OCI-LY7 (cell line): Measurements from ENCODE around the gene ATP6AP1. TPM values are rescaled to one million over a fixed set of nuclear protein-coding genes. Genes with fewer than 3 reads are reported as not detected.

Experiments used
- BruUV-seq: library from RNA; stranded (reverse); fragments of 400-500 nt; replicated peaks from 2 replicates; lab custom pipeline; 2021; lab: Mats Ljungman, UMichigan
- CTCF ChIA-PET: fragments of 300-600 bp; sonication (Branson Sonifier 250); formaldehyde crosslinking; loops from one replicate; lab custom pipeline; 2022; ENCODE audit warnings: antibody characterized with exemption; ENCODE audit not compliant: unreplicated experiment; lab: Charles Lee
- POLR2A ChIA-PET: fragments of 300-600 bp; sonication (Branson Sonifier 250); formaldehyde crosslinking; loops from one replicate; lab custom pipeline; 2022; ENCODE audit warnings: antibody characterized with exemption; lab: Charles Lee
- DNase-seq: peaks from one replicate; pipeline ENCODE4 v3.0.0-alpha.2; 2015; ENCODE audit warnings: low spot score
- H2AFZ ChIP-seq: fragments of 200-600 bp; sonication (generic), shearing (Covaris generic); 2 replicates; pipeline ENCODE4 v1.6.1; 2014; ENCODE audit warnings: mild to moderate bottlenecking, antibody characterized with exemption, low read length, moderate library complexity
- H3K27ac ChIP-seq: fragments of 200-600 bp; sonication (generic); 2 replicates; pipeline ENCODE4 v1.5.1; 2014; ENCODE audit warnings: mixed run types, low read depth, mild to moderate bottlenecking, moderate library complexity, low read length, inconsistent platforms; ENCODE audit not compliant: poor library complexity, severe bottlenecking
- H3K36me3 ChIP-seq: fragments of 200-600 bp; sonication (generic); 2 replicates; pipeline ENCODE4 v1.6.1; 2014; ENCODE audit warnings: mild to moderate bottlenecking, antibody characterized with exemption, low read length, moderate library complexity, mixed read lengths; ENCODE audit not compliant: insufficient read depth
- H3K4me1 ChIP-seq: fragments of 200-600 bp; sonication (generic); 2 replicates; pipeline ENCODE4 v1.5.1; 2014; ENCODE audit warnings: mild to moderate bottlenecking, low read length; ENCODE audit not compliant: insufficient read depth, poor library complexity, severe bottlenecking
- H3K4me2 ChIP-seq: fragments of 200-600 bp; sonication (generic); 2 replicates; pipeline ENCODE4 v1.6.1; 2014; ENCODE audit warnings: mild to moderate bottlenecking, low read length
- H3K4me3 ChIP-seq: fragments of 200-600 bp; sonication (generic); 2 replicates; pipeline ENCODE4 v1.5.1; 2014; ENCODE audit warnings: mild to moderate bottlenecking, low read depth, low read length; ENCODE audit not compliant: poor library complexity, severe bottlenecking
- H3K79me2 ChIP-seq: fragments of 200-600 bp; sonication (generic); 2 replicates; pipeline ENCODE4 v1.6.1; 2016; ENCODE audit warnings: low read depth, mild to moderate bottlenecking, low read length, moderate library complexity, mixed read lengths; ENCODE audit not compliant: insufficient read depth
- H3K9me2 ChIP-seq: fragments of 200-600 bp; sonication (generic); 2 replicates; pipeline ENCODE4 v1.6.1; 2016; ENCODE audit warnings: mild to moderate bottlenecking, low read length, mixed read lengths; ENCODE audit not compliant: insufficient read depth
- H3K9me3 ChIP-seq: fragments of 200-600 bp; sonication (generic); 2 replicates; pipeline ENCODE4 v1.6.1; 2014; ENCODE audit warnings: mild to moderate bottlenecking, mixed run types, low read length, mixed read lengths
- H4K20me1 ChIP-seq: fragments of 200-600 bp; sonication (generic); 2 replicates; pipeline ENCODE4 v1.6.1; 2014; ENCODE audit warnings: mild to moderate bottlenecking, antibody characterized with exemption, low read length, moderate library complexity, mixed read lengths; ENCODE audit not compliant: insufficient read depth
- EZH2phosphoT487 ChIP-seq: fragments of 200-600 bp; sonication (generic); IDR thresholded peaks from 2 replicates; pipeline ENCODE4 v1.6.1; 2018; ENCODE audit warnings: low read depth, borderline replicate concordance, mild to moderate bottlenecking, mixed run types, antibody characterized with exemption, low read length, moderate library complexity, mixed read lengths
- intact Hi-C: fragments of 100-400 bp; cut with micrococcal nuclease; formaldehyde crosslinking; loops from one replicate; pipeline ENCODE4 v1.10.0; 2022; ENCODE audit not compliant: unreplicated experiment
- total RNA-seq, 2 experiments: library from RNA; depleted of rRNA in 1 of 2; stranded (reverse); fragments of >200 nt in 1 of 2; shearing (Covaris generic) in 1 of 2; gene quantifications; 2 replicates each; pipeline ENCODE4 v1.2.3, GENCODE V29; 2014 to 2022
- TF ChIP-seq, protein P1 (sequence below): fragments of 200-600 bp; sonication (generic); conservative IDR thresholded peaks from 2 replicates; pipeline ENCODE4 v1.5.1; 2014; ENCODE audit warnings: mild to moderate bottlenecking, antibody characterized with exemption, low read length, moderate library complexity, mixed read lengths

The ATP6AP1 gene
- total RNA-seq, 2 experiments from 2014 or later = 26.4 to 39.5 TPM

GRCh38 chrX:154440623-154441357, 12.3 kb downstream of the ATP6AP1 start:
- H2AFZ ChIP-seq = no peak overlapping the region
- no peak for DNase-seq
- no peak overlapping the region for H3K27ac ChIP-seq
- H3K4me3 ChIP-seq = no peak overlapping the region
- no peaks in the 10 kb centered on the region for H3K9me3 ChIP-seq
- no peaks in the 10 kb centered on the region for H4K20me1 ChIP-seq
- CTCF ChIA-PET = interaction anchor here (0.6 kb wide), 1 partner anchor 49 kb away, joined by 4 read pairs; no protein-coding TSS in a partner anchor
- no TSS peak for BruUV-seq
- TF ChIP-seq, protein P1, sequence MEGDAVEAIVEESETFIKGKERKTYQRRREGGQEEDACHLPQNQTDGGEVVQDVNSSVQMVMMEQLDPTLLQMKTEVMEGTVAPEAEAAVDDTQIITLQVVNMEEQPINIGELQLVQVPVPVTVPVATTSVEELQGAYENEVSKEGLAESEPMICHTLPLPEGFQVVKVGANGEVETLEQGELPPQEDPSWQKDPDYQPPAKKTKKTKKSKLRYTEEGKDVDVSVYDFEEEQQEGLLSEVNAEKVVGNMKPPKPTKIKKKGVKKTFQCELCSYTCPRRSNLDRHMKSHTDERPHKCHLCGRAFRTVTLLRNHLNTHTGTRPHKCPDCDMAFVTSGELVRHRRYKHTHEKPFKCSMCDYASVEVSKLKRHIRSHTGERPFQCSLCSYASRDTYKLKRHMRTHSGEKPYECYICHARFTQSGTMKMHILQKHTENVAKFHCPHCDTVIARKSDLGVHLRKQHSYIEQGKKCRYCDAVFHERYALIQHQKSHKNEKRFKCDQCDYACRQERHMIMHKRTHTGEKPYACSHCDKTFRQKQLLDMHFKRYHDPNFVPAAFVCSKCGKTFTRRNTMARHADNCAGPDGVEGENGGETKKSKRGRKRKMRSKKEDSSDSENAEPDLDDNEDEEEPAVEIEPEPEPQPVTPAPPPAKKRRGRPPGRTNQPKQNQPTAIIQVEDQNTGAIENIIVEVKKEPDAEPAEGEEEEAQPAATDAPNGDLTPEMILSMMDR = no peak
- no peak for TF ChIP-seq EZH2phosphoT487
- H3K9me2 ChIP-seq = no peaks in the 10 kb centered on the region
- intact Hi-C loops = no loop called here
- H3K36me3 ChIP-seq = peaks cover 28% of the 10 kb centered on the region; the same call in 1 of the 2 replicates
- POLR2A ChIA-PET = interaction anchor here (0.6 kb wide), 1 partner anchor 11 kb away, joined by 8 read pairs; no protein-coding TSS in a partner anchor
- no peak overlapping the region for H3K4me2 ChIP-seq
- H3K79me2 ChIP-seq = peaks cover 17% of the 10 kb centered on the region
- H3K4me1 ChIP-seq = peaks cover 27% of the 10 kb centered on the region

GRCh38 chrX:154441564-154441963, 13.1 kb downstream of the ATP6AP1 start:
- Histone ChIP-seq H3K27ac (no peak overlapping the region), H2AFZ (no peak overlapping the region), H3K9me2 (no peaks in the 10 kb centered on the region), H3K4me3 (no peak overlapping the region), H3K4me1 (peaks cover 21% of the 10 kb centered on the region), H4K20me1 (no peaks in the 10 kb centered on the region), H3K79me2 (peaks cover 17% of the 10 kb centered on the region), H3K4me2 (no peak overlapping the region), H3K9me3 (no peaks in the 10 kb centered on the region), H3K36me3 (peaks cover 28% of the 10 kb centered on the region; the same call in 1 of the 2 replicates)
- BruUV-seq = no TSS peak
- no peak for DNase-seq
- intact Hi-C loops = no loop called here
- ChIA-PET CTCF (interaction anchor here (0.6 kb wide), 1 partner anchor 48 kb away, joined by 4 read pairs; no protein-coding TSS in a partner anchor), POLR2A (no interaction called here)
- TF ChIP-seq, protein P1 = no peak
- TF ChIP-seq EZH2phosphoT487 = no peak
